Neural progenitor cell (in vitro differentiated cells): ENCODE results near the gene CEP128.

Experiments
- EZH2phosphoT487 ChIP-seq: fragments of 200-600 bp; sonication (generic); IDR thresholded peaks from 2 replicates; pipeline ENCODE4 v1.6.1; 2017; ENCODE audit warnings: antibody characterized with exemption
- TF ChIP-seq, protein P1 (sequence below): fragments of 200-600 bp; sonication (generic); IDR thresholded peaks from 2 replicates; pipeline ENCODE4 v1.5.1; 2017; ENCODE audit warnings: antibody characterized with exemption, mild to moderate bottlenecking

DNA sequence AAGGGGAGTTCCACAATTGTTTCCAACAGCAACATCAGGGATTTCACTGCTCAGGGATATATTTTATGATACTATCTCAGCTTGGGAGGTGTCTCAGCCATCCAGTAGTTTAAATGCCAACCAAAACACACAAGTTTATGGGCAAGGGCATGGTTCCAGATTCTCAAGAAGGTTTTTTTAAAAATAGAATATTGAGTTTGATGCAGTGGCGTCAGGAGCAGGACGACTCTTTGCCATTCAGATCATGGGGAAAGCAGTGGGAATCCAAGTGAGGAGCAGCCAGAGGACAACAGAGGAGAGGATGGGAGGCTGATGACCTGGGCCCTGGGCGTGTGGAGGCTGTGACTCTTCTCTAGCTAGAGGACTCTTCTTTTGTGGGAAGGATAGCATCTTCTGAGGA lies 39.6 kb upstream of the CEP128 start:
- TF ChIP-seq, protein P1, sequence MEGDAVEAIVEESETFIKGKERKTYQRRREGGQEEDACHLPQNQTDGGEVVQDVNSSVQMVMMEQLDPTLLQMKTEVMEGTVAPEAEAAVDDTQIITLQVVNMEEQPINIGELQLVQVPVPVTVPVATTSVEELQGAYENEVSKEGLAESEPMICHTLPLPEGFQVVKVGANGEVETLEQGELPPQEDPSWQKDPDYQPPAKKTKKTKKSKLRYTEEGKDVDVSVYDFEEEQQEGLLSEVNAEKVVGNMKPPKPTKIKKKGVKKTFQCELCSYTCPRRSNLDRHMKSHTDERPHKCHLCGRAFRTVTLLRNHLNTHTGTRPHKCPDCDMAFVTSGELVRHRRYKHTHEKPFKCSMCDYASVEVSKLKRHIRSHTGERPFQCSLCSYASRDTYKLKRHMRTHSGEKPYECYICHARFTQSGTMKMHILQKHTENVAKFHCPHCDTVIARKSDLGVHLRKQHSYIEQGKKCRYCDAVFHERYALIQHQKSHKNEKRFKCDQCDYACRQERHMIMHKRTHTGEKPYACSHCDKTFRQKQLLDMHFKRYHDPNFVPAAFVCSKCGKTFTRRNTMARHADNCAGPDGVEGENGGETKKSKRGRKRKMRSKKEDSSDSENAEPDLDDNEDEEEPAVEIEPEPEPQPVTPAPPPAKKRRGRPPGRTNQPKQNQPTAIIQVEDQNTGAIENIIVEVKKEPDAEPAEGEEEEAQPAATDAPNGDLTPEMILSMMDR, result no peak
- no peak for TF ChIP-seq EZH2phosphoT487
